Fibroblast of the aortic adventitia (primary cell): ENCODE results near the gene PACS2. TPM values are rescaled to one million over a fixed set of nuclear protein-coding genes. Genes with fewer than 3 reads are reported as not detected.

Source experiments
- DNase-seq: peaks from one replicate; pipeline ENCODE4 v3.0.0-alpha.2; 2010; ENCODE audit warnings: low read depth
- H3K4me3 ChIP-seq: 2 replicates; pipeline ENCODE4 v1.5.1; 2011; ENCODE audit warnings: low read depth, mild to moderate bottlenecking, control low read depth, low read length, moderate library complexity
- total RNA-seq: library from RNA; depleted of rRNA; stranded (reverse); fragments of >200 nt; gene quantifications from 2 replicates; pipeline ENCODE4 v1.2.3, GENCODE V29; 2012; ENCODE audit warnings: low replicate concordance
- TF ChIP-seq, protein P1 (sequence below): IDR thresholded peaks from 2 replicates; pipeline ENCODE4 v1.5.1; 2011; ENCODE audit warnings: mild to moderate bottlenecking, low read length, control low read depth, inconsistent platforms; ENCODE audit not compliant: insufficient read depth

PACS2 gene
- total RNA-seq, 1 donor: 48.6 TPM

DNA sequence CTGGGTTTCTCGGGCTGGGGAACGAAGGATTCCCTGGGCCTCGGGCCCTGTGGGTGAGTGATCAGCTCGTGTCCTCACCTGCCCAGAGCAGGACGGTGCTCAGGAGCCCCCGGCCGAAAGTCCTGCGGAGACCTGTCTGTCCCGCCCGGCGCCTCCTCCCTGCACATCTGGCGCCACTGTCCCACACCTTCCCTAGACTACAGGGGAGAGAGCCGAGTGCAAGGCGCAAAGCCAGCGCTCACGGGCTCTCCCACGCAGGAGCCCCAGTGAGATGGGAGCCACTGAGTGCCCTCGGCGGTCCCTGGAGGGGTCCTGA lies 70.7 kb downstream of the PACS2 start:
- DNase-seq: no peak
- TF ChIP-seq, protein P1, sequence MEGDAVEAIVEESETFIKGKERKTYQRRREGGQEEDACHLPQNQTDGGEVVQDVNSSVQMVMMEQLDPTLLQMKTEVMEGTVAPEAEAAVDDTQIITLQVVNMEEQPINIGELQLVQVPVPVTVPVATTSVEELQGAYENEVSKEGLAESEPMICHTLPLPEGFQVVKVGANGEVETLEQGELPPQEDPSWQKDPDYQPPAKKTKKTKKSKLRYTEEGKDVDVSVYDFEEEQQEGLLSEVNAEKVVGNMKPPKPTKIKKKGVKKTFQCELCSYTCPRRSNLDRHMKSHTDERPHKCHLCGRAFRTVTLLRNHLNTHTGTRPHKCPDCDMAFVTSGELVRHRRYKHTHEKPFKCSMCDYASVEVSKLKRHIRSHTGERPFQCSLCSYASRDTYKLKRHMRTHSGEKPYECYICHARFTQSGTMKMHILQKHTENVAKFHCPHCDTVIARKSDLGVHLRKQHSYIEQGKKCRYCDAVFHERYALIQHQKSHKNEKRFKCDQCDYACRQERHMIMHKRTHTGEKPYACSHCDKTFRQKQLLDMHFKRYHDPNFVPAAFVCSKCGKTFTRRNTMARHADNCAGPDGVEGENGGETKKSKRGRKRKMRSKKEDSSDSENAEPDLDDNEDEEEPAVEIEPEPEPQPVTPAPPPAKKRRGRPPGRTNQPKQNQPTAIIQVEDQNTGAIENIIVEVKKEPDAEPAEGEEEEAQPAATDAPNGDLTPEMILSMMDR: no peak
- no peak overlapping the region for H3K4me3 ChIP-seq

DNA sequence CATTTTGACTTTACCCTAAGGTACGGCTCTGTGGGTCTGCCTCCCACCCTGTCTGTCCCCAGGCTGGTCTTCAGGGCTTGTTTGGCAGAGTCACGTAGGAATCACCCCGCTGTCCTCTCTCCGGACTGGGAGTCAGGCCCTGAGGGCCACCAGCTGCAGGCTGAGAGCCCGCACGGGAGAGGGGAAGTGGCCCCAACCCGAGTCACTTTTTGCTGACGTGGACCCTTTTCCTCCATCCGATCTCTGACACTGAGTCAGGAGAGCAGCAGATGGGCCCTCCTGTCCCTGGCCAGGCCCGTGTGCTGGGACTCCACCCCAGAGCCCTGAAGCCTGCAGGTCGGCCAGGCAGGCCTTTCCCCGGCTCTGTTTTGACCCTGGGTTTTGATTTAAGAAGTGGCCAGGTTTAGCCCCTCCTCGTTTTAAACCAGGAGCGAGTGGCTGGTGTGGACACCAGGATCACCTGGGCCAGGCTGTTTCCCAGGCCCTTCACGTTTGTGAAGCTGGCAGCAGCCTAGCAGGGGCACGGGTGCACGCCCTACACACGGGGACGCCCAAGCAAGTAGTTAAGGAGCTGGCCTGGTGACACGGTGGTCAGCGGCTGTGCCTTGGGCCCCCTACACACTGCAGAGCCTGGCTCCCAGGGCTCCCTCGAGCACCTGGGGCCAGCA lies 71.3 kb downstream of the PACS2 start:
- TF ChIP-seq, protein P1: no peak
- DNase-seq: no peak
- no peak overlapping the region for H3K4me3 ChIP-seq

DNA sequence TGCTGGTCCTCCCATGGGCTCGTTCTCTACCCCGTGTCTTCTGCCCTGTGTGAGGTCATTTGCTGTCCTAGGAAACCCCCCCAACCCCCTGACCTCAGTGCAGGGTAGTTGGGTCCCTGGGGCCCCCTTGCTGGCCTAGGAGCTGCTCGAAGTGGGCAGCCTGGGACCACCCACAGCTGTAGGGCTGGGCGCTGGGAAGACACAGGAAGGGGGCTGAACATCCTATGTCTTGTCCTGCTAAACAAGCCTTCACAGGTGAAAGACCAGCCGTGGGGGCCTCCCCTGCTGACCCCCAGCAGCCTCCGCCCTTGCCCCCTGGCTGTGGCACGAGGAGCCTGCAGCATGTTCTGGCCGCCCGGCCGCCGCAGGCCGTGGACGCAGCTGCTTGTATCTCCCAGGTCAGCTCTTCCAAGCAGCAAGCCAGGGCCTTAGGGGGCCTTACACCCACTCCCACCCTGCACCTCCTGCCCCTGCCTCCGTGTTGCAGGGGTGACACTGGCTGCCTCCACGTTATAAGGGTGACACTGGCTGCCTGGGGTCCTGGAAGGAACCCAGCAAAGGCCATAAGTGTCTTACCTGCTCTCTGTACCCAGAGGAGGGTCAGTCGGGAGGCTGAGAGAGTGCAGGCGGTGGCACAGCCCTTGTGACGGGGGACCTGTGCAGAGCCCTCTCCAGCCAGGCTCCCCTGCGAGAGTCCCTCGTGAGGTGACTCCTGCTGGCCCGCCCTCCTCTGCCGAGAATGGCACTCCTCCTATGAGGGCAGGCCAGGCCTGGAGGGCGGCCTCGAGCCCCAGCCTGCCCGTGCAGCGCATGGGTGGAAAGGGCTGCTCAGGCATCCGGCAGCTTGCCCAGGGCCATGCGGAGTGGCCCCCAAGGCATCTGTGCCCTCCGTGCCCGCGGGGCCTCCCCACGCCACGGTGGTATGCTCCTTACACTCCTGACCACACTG lies 72.3 kb downstream of the PACS2 start:
- H3K4me3 ChIP-seq: no peak overlapping the region
- no peak for DNase-seq
- TF ChIP-seq, protein P1: no peak

DNA sequence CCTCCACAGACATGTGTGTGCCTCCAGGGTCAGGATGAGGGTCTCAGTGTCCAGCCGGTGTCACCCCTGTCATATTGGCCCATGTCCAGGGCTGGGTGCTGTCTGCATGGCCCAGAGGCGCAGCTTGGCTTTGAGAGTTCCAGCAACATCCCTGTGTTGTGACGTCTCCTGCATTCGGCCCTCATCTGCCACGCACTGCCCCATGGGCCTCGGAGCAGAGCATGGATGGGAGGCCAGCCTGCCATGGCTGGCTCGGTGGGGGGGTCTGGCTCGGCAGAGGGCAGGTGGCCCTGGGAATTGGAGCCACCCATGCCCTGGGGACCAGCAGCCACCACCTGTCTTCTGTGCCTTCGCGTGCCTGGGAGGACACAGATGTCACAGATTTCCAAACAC lies 73.0 kb downstream of the PACS2 start:
- DNase-seq: no peak
- TF ChIP-seq, protein P1: no peak
- H3K4me3 ChIP-seq: no peak overlapping the region

DNA sequence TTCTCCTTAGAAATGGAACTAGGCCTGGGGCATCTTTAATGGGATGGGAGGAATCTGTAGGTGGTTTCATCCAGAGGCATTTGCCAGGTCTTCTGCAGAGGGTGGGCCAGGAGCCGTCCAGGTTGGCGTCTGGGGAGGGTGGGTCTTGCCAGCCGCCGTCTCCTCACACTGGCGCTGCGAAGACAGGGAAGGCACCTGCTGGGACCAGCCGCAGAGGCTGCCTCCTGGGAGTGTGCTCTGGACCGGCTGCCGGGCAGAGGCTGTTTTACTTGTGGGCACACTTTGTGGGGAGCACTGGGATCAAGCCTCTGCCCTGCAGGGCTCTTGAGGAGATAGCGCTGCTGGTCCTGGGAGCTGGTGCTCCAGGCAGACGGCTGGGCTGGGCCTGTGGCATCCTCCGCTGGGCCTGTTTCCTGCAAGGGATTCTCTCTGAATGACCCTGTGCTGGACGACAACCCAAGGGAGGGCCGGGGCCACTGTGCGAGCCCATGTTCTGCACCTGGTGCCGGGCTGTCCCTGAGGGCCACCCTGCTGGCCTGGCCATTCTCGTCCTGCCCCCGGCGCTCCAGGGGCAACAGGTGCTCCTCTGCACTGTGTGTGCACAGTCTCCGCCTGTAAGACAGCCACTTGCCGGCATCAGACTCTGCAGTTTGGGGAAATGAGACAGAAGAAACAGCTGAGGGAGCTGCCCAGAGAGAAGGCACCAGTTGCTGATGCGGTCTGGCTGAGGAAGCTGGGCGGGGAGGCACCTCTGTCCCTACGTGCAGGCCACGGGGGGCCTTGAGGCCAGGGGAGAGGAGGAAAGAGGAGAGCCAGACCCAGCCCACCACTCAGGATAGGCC lies 73.8 kb downstream of the PACS2 start:
- TF ChIP-seq, protein P1: no peak
- no peak overlapping the region for H3K4me3 ChIP-seq
- no peak for DNase-seq

DNA sequence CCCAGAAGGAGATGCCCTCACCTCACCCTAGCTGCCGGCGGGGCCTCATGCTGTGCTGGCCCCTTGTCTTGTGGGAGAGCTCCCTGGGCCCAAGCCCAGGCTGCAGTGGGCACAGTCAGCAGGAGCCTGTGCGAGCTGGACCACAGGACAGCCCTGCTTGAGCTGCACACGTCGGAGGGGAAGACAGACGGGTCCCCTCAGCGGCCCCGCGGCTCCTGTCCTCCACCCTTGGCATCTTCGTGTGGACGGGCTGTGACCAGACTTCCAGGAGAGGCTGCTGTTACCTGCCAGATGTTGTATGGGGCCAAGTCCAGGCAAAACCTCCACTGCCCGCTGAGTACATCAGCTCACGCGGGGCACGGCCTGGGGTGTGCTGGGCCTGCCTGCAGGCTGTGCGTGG lies 74.4 kb downstream of the PACS2 start:
- TF ChIP-seq, protein P1: no peak
- no peak overlapping the region for H3K4me3 ChIP-seq
- DNase-seq: no peak
